ENCODE data around the gene FASTK. TPM values are rescaled to one million over a fixed set of nuclear protein-coding genes. Genes with fewer than 3 reads are reported as not detected.

Gene FASTK
- total RNA-seq, 1 donor from 2014 or later = 54.2 TPM

DNA sequence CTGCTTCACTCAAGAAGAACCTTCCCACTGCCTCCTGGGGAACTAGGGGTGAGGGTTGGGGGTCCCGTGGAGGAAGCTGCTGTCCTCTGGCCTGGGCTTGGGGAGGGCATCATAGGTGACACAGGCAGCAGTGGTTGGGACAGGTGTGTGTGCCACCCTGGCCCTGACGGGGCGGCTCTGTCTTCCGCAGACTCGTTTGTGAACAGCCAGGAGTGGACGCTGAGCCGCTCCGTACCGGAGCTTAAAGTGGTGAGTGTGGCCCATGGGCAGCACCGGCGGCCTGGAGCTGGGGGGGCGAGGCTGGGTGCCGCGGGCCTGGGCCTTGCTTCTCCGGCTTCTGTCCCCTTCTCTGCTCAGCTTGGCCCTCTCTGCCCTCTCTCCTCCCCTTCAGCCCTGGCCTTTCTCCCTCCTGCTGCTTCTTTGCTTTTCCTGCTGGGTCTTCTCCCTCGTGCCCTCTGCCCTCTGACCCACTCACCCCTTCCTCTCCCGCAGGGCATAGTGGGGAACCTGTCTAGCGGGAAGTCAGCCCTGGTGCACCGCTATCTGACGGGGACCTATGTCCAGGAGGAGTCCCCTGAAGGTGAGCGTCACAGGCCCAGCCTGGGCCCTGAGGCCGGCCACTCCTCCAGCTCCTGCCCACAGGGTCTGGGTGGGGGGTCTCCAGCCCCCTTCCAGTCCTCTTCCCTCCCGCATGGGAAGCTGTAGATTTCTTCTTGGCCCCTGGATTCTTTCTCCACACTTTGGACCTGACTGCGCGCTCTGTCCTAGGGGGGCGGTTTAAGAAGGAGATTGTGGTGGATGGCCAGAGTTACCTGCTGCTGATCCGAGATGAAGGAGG lies 36.2 kb upstream of the FASTK start:
- TF ChIP-seq, protein P1, sequence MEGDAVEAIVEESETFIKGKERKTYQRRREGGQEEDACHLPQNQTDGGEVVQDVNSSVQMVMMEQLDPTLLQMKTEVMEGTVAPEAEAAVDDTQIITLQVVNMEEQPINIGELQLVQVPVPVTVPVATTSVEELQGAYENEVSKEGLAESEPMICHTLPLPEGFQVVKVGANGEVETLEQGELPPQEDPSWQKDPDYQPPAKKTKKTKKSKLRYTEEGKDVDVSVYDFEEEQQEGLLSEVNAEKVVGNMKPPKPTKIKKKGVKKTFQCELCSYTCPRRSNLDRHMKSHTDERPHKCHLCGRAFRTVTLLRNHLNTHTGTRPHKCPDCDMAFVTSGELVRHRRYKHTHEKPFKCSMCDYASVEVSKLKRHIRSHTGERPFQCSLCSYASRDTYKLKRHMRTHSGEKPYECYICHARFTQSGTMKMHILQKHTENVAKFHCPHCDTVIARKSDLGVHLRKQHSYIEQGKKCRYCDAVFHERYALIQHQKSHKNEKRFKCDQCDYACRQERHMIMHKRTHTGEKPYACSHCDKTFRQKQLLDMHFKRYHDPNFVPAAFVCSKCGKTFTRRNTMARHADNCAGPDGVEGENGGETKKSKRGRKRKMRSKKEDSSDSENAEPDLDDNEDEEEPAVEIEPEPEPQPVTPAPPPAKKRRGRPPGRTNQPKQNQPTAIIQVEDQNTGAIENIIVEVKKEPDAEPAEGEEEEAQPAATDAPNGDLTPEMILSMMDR (IDR thresholded peaks at IDR 0.05) = no peak
- Histone ChIP-seq H3K9me3 (no peaks in the 10 kb centered on the region), H3K4me3 (peak overlapping the region; percentile 42), H3K4me1 (peaks cover 16% of the 10 kb centered on the region), H3K27ac (peak overlapping the region; percentile 65), H3K27me3 (no peaks in the 10 kb centered on the region), H3K36me3 (peaks cover 44% of the 10 kb centered on the region)
- DNase-seq (no peak), ATAC-seq (peak; percentile 6)
- intact Hi-C loops (cut with DNase I) = loop anchor here (10.0 kb wide), 1 partner anchor 82 kb away; no protein-coding TSS in a partner anchor

- ATAC-seq = peak; percentile 88
- Histone ChIP-seq H3K27me3 (no peaks in the 10 kb centered on the region), H3K27ac (peak overlapping the region; percentile 65)
Observed at GRCh38 chr7:151115836-151116418, 35.3 kb upstream of the FASTK start.

GRCh38 chr7:151115121-151115835 lies 34.7 kb upstream of the FASTK start:
- no peaks in the 10 kb centered on the region for H3K27me3 ChIP-seq
- no peaks in the 10 kb centered on the region for H3K9me3 ChIP-seq
- peaks cover 28% of the 10 kb centered on the region for H3K36me3 ChIP-seq
- peaks cover 22% of the 10 kb centered on the region for H3K4me1 ChIP-seq
- TF ChIP-seq, protein P1 (IDR thresholded peaks at IDR 0.05) = no peak
- ATAC-seq (no peak), DNase-seq (no peak)
- peak overlapping the region; percentile 42 for H3K4me3 ChIP-seq
- peak overlapping the region; percentile 51 for H3K27ac ChIP-seq
- intact Hi-C loops (cut with DNase I) = loop anchor here (10.0 kb wide), 1 partner anchor 80 kb away; no protein-coding TSS in a partner anchor

More at GRCh38 chr7:151115836-151116418, 35.3 kb upstream of the FASTK start:
- peak overlapping the region; percentile 42 for H3K4me3 ChIP-seq
- peaks cover 17% of the 10 kb centered on the region for H3K4me1 ChIP-seq
- DNase-seq = peak; percentile 94
- TF ChIP-seq, protein P1 (IDR thresholded peaks at IDR 0.05) = no peak
- H3K9me3 ChIP-seq = no peaks in the 10 kb centered on the region
- peaks cover 35% of the 10 kb centered on the region for H3K36me3 ChIP-seq
- intact Hi-C loops (cut with DNase I) = loop anchor here (10.0 kb wide), 1 partner anchor 81 kb away; no protein-coding TSS in a partner anchor

DNA sequence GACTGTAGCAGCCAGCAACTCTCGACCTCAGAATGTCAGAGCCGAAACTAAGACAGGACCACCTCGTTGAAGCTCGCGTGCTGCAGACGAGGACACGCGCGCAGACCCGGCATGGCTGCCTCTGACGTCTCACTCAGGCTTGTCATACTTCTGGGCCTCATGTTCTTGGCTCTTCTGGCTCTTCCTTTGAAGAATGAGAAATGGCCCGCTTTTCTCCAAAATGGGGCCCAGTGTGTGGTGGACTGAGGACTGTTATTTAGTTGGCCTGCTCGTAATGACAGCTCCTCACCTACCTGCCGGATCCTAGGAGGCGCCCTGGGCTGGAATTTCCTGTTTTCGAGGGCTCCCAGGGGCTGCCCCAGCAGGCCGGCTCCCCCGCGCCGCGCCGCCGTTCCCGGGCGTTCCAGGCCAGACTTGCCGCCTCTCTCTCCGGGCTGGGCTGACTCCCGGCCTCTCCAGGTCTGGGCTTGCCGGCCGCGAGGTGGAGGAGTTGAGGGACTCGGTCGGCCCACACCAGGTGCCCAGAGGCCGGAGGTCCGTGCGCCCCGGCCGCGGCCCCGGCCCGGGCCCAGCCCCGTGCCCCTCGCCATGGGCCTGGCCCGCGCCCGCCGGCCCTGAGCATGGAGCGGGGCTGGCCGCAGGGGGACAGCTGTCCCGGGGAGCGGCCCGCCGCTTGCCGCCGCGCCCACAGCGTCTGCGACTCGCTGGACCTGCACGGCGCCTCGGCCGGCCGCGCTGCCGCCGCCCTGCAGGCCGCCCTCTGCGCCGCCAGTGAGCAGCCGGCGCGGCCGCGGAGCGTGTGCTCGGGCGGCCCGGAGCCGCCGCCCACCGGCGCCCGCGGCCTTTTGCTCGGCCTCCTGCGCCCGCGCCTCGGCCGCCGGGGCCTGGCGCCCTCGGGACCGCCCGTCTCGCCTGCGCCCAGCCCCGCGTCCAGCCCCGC lies 33.8 kb upstream of the FASTK start:
- H3K4me1 ChIP-seq = peaks cover 22% of the 10 kb centered on the region
- H3K36me3 ChIP-seq = peaks cover 20% of the 10 kb centered on the region
- H3K4me3 ChIP-seq = peak overlapping the region; percentile 28
- ATAC-seq (peak; percentile 46), DNase-seq (peak; percentile 88)
- H3K9me3 ChIP-seq = no peaks in the 10 kb centered on the region
- peak overlapping the region; percentile 70 for H3K27ac ChIP-seq
- intact Hi-C loops (cut with DNase I) = loop anchor here (10.0 kb wide), 1 partner anchor 80 kb away; no protein-coding TSS in a partner anchor
- TF ChIP-seq, protein P1 (IDR thresholded peaks at IDR 0.05) = no peak
- no peaks in the 10 kb centered on the region for H3K27me3 ChIP-seq

Data from upper lobe of right lung (tissue), 1 donor.